Inflammatory macrophage (primary cell): ENCODE data around the gene PKM.
A peak's percentile ranks its signal among the peaks of the same experiment; 100 is the strongest.

Source experiments
- DNase-seq, 2 donors: peaks; one replicate each; pipeline ENCODE4 v3.0.0-alpha.2; 2020 to 2022

The PKM gene

DNA sequence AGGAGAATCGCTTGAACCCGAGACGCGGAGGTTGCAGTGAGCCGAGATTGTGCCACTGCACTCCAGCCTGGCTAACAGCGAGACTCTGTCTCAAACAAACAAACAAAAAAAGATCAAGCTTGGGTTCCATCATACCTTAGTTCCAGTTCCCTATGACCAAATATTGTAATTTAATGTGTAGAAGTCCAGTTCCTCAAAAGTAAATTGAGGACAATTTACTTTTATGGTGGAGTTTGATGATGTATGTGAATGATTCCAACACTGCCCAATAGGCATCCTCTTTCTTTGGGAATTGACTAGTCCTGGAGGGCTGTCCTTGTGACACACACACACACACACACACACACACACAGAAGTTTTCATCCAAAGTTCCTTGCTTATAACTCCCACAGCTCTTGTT, 2.8 kb upstream of the PKM start:
- peak; percentile 42 to 57 for DNase-seq

DNA sequence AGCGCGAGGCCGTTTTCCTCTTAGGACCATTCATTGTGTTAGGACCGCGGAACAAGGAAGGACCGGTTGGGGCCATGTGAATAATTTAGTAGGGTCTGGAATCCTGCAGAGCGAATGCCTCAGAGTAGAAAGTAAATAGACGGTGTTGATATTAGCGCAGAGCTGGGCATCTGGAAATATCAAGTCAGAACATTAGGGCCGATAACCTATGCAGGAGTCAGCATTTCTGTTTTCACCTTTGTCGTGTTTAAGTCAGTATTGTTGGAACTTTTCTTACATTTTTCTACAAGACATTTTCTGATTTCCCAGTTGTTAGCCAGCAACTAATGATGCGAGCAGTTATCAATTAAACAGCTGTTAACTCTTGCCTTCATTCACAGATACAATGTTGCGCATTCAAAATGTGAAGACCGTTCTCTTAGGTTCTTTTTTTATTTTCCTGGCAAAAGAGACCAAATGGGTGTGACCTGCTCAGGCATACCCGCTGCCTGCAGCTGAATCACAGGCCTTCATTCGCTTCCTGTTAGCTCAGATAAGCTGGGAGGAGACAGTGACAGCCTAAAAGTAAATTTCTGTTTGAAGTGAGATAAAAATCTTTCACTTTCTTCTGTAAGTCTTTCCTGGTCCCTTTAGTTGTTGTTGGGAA, 966 bp upstream of the PKM start:
- DNase-seq: peak; percentile 58 to 66

DNA sequence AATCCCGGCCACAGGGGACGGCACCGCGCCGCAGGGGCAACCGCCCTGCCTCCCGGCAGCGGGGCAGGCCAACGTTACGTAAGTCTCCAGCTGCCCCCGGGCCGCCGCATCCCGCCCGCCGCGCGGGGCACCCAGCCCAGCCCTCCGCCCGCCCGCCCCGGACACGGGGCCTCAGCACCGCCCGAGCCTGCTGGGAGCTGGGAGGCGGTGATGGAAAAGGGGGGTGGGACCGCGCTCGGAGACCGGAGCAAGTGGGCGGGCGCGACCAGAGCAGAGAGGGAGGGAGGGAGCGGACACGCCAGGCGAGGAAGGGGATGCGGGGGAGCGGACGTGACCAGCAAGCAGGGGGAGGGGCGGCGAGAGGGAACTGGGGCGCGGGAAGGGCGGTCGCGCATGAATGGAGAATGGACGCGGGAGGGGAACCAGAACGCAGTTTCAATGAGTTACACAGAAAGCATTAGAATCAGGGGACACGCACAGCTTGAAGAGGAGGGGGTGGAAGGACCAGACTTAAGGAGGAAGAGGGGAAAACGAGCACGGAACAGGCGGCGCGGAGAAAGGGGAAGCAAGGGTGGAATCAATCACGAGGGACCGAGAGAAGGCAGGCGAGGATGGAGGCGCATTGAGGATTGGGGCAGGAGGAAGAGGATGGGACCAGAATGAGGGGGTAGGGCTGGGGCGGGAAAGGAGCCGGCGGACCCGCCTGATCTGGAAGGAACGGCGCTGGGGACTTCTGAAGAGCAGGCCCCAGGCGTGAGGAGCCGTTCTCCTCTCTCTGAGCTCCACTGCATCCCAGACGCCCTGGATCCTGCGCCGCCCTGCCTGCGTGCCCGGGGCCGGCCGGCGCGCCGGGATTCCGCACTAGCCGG, 559 bp downstream of the PKM start:
- peak; percentile 89 to 95 for DNase-seq

DNA sequence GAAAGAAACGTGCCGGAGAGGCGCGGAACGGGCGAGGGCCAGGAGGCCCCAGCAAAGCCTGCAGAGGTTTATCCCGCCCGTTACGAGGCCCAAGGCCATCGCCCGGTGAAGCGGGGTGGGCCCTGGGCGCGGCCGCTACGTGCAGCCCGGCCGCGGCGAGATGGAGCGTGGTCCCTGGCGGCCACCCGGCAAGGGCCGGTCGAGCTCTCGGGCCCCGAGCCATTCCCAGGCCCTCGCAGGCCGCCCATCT, 1.1 kb downstream of the PKM start:
- no peak for DNase-seq

DNA sequence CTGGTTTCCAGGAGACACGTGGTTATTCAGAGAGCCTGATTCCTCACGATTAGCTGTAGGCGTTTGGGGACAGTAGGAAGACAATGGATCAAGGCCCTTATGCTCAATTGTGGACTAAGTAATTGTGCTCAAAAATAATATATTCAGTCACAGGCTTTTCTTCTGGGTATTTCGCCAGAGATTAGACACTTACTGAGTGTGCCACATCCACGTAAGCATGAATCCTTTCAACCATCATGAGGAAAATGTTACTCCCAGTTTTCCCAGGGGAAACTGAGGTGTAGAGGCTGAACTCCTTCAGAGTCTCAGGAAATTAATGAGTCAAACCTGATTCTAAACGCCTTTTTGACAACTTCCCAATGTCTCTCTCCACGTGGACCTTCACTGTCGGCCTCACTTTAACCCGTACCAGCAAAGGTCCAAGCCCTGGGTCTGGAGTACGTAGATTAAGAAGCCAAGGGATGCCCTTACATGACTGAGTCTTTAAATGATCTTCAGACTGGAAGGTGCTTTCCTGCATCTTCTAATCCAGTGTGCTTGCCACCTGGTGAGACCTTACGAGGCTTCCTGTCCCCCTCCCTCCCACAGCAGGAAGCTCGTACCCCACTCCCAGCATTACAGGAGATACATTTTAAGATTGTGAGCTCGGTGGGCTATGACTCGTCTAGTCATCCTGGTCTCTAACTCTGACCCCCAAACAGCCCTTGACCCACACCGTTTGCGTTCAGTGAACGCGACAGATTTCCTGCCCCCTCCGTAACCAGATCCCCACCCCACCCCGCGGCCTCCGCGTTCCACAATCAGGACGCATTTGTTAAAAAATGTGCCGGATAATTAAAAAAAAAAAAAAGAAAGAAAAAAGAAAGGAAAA, 1.7 kb downstream of the PKM start:
- DNase-seq: peak in 1 of 2 donors; percentile 62

DNA sequence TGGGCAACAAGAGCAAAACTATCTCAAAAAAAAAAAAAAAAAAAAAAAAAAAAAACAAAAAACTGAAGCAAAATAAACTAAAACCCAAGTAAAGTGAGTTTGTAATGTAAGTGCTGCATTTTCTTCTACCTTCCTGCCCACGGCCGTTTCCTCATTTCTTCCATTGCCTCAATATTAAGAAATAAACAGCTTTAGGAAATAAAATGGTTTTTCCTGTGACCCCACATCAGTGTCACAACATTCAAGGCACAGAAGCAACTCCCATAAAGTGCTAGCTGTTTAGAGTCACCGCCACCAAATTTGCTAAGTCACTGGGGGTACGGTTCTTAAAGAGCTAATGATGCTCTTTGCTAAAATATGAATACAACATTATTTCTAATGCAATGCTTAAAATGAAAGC, 3.3 kb downstream of the PKM start:
- peak; percentile 90 to 97 for DNase-seq

DNA sequence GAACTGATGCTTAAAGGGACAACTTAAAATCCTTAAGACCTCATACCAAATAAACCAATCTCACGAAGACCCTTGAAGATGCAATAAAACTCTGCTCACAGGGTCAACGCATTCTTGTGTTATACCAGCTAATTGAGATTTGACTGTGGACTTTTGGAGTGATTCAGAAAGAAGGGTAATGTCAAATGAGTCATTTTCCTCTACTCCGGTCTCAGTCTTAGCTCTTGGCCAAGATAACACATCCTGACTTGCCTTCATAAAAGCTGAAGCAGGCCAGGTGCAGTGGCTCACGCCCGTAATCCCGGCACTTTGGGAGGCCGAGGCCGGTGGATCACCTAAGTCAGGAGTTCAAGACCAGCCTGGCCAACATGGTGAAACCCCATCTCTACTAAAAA, 3.8 kb downstream of the PKM start:
- peak; percentile 21 to 22 for DNase-seq

DNA sequence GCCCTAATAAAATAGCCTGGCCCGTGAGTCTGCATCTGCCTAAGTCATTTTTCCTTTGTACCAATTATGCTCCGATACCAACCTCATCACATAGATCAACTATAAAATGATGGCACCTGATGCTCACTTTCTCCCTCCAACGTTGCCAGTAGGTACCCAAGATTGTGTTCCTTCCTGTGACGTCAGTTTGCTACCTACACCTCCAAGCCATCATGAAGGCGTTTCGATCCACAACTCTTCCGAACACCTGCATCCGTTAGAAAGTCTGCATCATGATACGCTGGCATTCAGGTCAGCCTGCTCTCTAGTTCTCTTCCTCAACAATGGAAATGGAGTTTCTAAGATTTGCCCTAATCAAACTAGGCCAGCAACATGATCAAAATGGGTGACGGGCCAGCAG, 7.7 kb downstream of the PKM start:
- DNase-seq: no peak

DNA sequence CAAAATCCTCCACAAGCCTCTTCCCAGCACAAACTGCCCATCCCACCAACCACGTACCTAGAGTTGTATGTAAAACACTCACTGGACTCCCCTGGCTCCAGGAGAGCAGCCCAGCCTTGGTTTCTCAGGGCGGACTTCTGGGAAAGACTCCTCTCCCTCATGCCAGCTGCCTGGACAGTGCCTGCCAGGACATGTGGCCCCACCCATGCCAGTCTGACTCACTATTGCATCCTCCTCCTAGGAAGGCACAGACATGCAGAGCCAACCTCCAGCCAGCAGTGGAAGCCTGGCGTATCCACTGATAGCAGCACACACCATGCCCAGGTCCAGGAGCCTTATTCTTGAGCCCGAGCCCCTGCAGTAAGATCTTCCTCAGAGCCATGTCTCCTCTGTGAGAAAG, 8.6 kb downstream of the PKM start:
- DNase-seq: peak; percentile 30 to 31

DNA sequence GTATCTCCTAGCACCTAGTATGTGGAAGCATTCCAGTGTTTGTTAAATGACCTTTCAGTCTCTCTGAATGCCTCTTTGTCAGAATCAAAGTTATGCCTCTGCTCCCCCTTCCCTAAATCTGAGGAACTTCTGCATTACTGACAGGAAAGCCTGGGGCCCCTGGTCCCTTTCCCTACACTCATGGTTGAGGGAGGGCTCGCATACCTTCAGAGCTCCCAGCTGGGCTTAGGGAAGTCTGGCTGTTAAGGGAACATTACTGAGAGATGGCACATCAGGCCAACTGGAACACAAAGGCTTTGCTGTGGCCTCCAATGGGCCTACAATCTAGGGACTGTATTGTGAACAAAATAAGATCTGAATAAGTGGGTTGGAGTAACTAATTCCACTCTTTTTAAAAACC, 10.3 kb downstream of the PKM start:
- DNase-seq: no peak

DNA sequence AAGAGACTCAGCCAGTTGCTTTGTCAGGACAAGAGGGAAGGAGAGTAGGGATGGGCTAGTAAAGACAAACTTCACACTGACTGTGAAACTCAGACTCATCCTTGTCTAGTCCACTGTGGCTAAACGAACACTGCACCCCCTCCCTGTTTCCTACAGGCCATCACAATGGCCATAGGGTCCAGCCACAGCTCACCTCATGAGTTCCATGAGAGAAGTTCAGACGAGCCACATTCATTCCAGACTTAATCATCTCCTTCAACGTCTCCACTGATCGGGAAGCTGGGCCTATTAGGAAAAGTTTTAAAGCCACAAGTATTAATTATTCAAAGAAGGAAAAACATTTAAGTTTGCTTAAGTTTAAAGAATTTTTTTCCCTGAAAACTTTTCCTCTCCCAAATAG, 13.8 kb downstream of the PKM start:
- DNase-seq: no peak

DNA sequence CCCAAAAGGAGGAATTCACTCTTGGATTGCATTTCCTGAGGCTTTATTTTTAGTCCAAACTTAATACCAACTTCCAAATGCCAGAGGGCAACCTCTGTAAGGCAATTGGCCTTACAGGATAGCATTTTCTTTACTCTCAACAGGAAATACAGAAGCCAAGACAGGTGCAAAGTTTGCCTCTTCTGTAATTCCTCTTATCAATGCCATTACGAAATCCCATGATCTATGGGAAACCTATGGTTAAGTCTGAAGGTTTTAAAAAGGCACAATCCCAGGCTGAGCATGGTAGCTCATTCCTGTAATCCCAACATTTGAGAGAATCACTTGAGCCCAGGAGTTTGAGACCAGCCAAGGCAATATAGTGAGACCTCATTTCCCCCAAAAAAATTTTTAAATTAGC, 14.9 kb downstream of the PKM start:
- DNase-seq: no peak

DNA sequence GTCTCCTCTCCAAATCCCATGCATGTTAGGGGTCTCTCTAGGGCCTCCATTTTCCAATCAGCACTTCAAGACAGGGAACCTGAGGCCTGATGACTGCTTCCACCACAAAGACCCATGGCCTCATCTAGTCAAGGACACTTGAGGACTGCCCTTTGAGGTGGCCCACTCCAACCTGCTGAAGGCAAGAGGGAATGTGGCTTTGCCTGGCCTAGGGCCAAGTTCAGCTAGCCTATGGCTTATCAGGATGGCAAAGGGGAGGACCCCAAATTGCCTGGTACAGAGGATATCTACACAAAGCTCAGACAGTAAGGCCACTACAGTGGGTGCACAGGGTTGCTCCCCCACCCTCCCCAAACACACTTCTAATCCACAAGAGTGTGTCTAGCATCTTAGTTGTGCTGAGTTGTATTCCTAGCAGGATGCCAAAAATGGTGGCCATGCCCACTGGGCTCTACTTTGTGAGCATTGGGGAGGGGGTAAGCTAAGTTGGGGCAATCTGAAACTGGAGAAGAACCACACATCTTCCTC, 23.4 kb downstream of the PKM start:
- DNase-seq: no peak

DNA sequence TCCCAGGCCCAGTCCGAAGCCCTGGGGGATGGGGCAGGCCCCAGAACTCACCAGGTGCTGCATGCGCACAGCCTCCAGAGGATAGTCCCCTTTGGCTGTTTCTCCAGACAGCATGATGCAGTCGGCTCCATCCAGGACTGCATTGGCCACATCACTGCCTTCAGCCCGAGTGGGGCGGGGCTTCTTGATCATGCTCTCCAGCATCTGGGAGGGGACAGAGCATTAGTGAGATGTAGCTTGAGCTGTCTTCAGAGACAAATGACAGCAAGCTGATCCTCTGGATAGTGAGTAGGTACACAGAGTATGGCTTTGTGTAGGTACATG, 24.4 kb downstream of the PKM start:
- no peak for DNase-seq

DNA sequence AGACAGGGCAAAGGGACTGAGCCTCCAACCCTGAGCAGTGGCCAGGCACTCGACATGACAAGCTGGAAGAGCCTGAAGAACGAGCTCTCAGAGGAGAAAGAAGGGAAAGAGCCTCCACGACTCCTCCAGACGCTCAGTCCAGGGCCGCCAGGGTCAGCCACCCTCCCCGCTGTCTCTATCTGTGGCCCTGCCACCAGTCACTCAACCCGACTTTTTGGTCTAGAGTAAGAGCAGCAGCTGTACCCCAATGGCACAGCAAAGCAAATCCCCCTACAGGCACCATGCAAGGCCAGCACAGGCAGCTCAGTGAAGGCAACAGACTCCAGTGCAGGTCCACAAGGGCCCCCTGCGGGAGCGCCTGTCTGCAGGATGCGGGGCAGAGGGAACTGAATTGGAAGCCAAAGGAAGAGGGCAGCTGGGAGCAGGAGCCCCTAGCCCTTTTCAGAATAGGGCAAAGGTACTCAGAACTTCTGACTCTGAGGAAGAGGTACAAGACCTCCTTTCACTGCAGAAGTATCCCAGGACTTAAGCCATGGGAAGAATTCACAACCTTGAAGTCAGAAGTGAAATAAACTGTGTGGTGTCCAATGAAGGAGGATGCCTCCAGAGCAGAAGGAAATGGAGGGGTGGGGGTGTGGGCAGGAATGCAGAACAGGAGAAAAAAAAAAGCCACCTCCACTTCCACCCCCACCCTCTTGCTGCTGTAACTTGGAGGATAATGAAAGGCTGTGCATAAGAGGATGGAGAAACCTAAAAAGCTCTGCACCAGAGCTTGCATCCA, 24.9 kb downstream of the PKM start:
- no peak for DNase-seq

DNA sequence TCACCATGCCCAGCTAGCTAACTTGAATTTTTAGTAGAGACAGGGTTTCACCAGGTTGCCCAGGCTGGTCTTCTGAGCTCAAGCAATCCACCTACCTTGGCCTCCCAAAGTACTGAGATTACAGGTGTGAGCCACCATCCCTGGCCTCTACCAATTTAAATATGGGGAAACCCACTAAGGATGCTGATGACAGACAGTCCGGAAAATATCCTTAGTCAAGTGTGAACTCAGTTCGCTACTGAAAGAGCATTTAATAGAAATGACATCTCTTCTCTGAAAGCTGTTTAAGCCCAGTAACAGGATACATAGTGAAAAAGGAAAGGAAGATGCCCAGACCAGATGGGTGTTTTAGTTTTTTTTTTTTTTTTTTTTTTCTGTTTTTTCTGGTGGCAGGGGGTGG, 25.7 kb downstream of the PKM start:
- no peak for DNase-seq

DNA sequence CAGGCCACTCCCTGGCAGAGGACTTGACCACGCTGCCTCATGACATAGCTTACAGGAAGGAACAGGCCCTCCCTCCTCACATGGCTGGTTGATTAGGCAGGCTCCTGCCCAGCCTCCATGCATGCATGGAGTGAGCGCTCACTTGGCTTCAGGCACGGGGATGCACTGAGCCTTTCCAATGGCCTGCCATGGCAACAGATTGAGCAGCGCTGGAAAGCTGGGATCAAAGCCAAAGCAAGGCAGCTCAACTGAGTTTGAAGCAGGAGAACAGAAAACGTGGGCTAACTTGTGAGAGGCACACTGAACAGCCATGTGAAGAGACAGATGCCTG, 27.5 kb downstream of the PKM start:
- DNase-seq: no peak

DNA sequence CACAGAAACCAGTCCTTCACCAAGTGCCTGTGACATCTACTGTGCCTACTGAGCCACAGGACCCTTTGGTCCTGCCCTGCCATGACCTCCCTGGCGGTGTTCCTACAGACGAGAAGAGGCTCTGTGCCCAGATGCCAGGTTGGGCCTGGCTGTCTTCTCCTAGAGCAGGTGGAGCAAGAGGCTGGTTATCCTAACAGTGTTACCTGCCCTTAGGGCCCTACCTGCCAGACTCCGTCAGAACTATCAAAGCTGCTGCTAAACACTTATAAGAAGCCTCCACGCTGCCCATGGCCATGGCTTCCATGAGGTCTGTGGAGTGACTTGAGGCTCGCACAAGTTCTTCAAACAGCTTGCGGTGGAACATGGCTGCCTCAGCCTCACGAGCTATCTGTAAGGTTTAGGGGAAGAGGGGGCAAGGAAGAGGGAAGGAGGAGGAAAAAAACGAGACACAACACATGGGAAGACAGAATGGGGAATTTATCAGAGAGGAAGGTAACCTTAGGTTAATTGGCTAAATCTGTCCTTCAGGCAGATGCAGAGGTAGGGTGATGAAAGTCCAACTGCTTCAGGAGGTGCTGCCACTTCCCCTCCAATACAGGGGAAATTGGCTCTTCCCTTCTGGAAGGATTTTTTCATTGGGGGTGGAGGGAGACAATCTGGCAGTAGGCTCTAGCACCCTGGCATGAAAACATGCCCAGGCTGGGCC, 28.0 kb downstream of the PKM start:
- DNase-seq: no peak

DNA sequence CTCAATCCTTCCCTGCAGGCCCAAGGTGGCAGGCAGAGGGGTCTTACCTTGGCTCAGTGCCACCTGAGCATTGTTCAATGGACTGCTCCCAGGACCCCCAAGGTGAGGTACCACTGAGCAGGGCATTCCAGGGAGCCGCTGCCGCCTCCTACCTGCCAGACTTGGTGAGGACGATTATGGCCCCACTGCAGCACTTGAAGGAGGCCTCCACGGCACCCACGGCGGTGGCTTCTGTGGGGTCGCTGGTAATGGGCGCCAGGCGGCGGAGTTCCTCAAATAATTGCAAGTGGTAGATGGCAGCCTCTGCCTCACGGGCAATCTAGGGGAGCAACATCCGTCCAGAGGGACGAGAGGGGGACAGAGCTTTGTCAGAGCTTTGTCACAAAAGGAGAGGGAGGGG, 28.7 kb downstream of the PKM start:
- no peak for DNase-seq

DNA sequence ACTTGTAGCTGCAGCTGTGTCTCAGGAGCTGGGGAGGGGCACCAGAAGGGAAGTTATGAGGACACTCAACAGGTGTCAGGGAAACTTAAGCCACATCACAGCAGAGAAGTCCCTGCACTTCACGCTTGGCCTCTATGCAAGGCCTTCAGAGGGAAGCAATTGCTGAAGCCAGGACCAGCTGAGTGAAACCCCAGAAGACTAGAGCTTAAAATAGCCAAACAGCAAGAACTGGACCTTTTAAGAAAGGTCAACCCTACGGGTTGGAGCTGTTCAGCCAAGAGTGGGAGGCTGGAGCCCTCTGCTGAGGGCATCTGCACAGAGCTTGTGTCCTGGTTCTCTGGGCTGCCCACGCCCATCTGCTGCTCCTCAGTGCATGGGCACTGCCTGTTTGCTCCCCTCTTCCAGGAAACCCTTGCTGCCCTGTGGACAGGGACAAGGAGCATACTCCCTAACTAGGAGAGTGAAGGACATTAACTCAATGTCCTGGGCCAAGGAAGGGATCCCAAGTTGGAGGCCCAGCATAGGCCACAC, 29.5 kb downstream of the PKM start:
- DNase-seq: peak in 1 of 2 donors; percentile 38

DNA sequence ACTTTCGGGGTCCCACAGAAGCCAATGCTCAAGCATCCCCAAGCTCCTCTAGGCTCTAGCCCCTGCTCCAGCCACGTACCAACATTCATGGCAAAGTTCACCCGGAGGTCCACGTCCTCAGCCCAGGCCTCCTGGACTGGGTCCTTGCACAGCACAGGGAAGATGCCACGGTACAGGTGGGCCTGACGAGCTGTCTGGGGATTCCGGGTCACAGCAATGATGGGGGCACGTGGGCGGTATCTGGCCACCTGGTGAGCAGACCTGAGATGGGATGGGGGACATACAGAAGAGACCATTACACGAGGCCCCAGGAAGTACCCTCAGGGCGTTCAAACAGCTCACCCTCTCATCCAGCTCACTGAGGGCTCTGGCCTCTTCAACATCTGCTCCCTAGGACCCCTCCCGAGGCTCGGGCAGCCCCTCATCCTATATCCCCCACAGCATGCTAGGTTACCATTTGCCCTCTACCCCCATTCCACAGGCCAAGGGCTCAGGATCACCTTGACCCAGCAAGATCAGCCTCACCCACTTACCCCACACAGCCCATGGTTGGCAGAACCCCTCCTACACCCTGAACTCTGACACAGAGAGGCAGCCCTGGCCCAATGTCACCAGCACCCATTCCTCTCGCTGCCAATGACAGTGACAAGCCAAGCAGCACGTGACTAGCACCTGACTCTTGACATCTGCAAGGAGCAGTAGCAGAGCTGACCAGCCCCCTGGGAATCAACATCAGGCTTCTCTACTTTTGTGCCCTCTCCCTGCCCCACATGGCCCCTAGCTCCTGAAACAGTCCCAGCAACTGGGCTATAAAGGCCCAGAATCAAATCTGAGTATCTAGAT, 30.4 kb downstream of the PKM start:
- peak; percentile 34 to 71 for DNase-seq
